ENCODE results near the gene KCNS1.

Gene KCNS1

GRCh38 chr20:45109634-45110033, 8.7 kb upstream of the KCNS1 start:
- no peak for DNase-seq (ENCODE audit: low read depth in 2 of 2)

DNA sequence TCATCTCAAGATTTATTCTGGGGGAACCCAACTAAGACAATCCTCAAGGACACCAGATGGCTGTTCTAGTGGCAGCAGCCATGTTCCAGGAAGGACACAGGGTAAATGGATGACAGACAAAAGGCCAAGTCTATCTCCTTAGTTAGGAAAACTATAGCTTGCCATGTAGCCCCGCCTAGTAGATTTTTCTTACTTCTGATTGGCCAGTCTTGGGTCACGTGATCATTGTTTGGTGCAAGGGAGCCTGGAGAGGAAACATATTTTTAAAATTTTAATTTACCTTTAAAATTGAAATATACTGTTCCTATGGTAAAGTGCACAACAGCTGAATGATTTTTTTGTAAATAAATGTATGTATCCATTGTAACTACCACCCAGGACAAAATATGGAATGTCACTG, 4.4 kb upstream of the KCNS1 start:
- no peak for DNase-seq (ENCODE audit: low read depth in 2 of 2)

DNA sequence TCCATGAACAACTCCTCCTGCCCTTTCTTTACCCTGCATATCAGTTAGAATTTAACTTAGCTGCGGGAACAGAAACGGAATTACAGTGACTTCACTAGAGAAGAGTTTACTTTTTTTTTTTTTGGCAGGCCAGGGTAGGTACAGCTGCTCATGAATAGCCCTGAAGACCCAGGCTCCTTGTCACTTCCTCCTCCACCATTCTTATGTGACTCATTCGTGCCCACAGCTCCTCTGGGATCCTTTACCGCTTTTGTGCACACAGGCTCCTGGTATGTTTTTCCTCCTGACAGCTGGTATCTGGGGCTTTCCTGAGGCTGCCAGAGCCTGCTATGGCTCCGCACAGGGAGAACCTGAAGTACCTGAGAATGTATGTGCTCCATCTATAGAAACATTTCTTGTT, 3.9 kb upstream of the KCNS1 start:
- no peak for DNase-seq (ENCODE audit: low read depth in 2 of 2)

GRCh38 chr20:45103072-45103471, 2.1 kb upstream of the KCNS1 start:
- DNase-seq (ENCODE audit: low read depth in 2 of 2), result no peak

DNA sequence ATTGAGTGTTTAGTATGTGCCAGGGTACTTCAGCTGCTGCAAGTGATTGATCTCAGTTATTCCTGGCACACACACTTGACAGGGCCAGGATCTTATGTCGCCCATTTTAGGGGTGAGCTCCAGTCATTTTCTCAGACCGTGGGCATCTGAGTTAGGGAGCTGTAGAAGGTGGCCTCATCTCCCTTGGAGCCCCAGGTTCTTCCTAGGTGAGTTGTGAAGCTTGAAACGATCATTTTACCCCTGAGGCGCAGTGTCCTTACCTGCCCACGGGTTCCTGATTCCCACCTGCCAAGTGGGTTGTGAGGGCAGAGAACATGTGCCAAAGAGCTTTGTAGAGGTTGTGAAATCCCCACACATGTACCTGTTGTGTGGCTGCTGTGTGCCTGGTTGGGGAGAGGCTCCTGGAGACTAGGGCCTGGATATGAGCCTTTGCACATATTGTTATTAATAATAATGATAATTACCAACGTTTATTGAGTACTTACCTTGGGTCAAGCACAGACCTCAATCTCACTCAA, 465 bp upstream of the KCNS1 start:
- no peak for DNase-seq (ENCODE audit: low read depth in 2 of 2)

DNA sequence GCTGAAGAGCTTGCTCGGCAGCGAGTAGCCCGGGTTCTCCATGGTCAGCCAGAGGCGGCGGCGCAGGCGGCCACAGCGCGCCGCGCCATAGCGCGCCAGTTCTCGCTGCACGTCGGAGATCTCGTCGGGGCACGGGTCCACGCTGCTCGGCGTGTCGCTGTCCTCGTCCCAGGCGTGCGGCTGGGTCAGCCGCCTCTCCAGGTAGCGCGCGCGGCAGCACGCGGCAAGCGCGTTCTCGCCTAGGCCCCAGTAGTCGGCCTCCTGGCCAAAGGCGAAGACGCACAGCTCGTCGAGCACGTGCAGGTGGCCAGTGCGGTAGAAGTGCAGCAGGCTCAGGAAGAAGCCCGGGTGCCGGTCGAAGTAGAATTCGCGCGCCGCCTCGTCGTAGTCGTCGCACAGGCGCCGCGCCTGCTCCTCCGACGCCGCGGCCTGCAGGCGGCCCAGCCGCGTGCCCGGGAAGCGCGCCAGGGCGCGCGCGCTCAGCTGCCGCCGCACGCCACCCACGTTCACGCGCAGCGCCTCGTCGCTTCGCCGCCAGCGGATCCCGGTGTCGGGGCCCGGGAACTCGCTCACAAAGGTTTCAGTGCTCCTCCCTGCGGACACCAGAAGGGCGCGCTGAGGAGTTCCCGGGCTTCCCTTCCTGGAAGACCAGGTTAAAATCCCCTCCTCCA, 2.7 kb downstream of the KCNS1 start:
- no peak for DNase-seq (ENCODE audit: low read depth in 2 of 2)

DNA sequence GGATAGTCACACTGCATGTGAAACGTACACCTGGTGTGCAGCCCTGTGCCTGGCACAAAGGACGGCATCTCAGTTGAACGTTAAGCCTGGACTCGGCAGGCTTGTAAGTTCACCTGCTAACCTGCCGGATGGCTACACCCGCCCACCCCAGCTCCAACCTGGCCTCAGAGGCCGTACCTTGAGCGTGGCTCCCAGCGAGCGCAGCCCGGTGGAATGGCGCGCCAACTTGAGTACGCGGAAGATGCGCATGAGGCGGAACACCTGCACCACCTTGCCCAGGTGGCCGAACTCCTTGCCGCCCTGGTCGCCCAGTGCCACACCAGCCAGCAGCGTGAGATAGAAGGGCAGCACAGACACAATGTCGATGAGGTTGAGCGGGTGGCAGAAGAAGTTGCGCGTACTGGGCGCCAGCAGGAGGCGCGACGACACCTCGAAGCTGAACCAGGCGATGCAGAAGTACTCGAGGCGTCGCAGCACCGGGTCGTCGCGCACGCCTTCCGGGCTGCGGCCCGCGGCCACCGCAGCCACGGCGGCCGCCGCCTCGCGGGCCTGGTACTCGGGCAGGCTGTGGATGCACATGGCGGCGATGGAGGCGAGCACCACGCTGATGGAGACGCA, 3.3 kb downstream of the KCNS1 start:
- no peak for DNase-seq (ENCODE audit: low read depth in 2 of 2)

GRCh38 chr20:45096781-45097180, 4.1 kb downstream of the KCNS1 start:
- no peak for DNase-seq (ENCODE audit: low read depth in 2 of 2)

DNA sequence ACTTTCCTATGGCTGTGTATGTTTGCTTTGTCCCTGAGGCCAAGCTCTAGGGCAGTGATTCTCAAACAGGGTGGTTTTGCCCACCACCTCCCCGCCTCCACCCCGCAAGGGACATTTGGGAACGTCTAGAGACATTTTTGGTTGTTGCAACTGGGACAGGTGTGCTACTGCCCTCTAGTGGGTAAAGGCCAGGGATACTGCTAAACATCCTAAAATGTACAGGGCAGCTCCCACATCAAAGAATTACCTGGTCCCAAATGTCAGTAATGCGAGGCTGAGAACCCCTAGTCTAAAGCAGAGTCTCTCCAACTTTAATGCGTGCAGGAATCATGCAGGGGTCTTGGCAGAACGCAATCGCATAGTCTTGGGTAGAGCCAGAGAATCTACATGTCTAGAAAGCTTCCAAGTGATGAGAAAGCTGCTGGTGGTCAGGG, 5.1 kb downstream of the KCNS1 start:
- peak in 1 of 2 experiments; percentile 21 for DNase-seq (ENCODE audit: low read depth in 2 of 2)

GRCh38 chr20:45094864-45095574, 5.9 kb downstream of the KCNS1 start:
- no peak for DNase-seq (ENCODE audit: low read depth in 2 of 2)

DNA sequence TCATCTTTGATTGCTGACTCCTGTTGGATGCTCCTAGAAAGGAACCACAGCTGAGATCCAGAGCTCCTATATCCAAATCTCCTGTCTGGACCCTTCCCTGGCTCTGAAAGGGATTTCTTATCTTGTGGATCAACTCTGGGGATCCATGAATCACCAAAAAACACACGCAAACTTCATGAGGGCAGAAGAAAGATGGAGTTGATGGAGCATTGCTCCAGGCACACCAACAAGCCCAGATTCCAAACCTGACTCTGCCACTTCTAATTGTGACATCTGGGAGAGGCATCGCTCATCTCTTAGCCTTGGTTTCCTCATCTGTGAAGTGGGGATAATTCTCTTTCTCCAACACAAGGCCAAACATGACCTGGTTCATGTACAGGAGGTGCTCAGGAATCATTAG, 6.7 kb downstream of the KCNS1 start:
- no peak for DNase-seq (ENCODE audit: low read depth in 2 of 2)

DNA sequence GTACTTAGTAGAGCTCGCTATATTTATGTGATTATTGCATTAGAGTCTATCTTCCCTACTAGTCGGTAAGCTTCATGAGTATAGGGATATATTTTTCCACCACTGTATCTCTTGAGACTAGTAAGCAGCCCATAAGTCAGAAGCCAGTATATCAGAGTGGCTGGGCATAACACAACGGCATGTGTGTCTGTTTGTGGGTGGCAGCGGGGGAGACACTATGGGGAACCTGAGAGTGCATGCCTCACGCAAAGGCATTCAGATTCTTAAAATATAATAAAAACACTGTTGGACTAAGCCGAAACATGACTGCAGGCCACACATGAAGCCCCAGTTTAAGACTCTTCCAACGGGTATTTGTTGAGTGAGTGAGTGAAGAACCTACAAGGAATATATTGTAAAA, 8.0 kb downstream of the KCNS1 start:
- no peak for DNase-seq (ENCODE audit: low read depth in 2 of 2)

GRCh38 chr20:45091366-45091765, 9.6 kb downstream of the KCNS1 start:
- DNase-seq (ENCODE audit: low read depth in 2 of 2), result no peak

GRCh38 chr20:45090481-45090880, 10.4 kb downstream of the KCNS1 start:
- no peak for DNase-seq (ENCODE audit: low read depth in 2 of 2)

- peak; percentile 85 to 86 for DNase-seq (ENCODE audit: low read depth in 2 of 2)
Observed at GRCh38 chr20:45088247-45088646, 12.7 kb downstream of the KCNS1 start.

DNA sequence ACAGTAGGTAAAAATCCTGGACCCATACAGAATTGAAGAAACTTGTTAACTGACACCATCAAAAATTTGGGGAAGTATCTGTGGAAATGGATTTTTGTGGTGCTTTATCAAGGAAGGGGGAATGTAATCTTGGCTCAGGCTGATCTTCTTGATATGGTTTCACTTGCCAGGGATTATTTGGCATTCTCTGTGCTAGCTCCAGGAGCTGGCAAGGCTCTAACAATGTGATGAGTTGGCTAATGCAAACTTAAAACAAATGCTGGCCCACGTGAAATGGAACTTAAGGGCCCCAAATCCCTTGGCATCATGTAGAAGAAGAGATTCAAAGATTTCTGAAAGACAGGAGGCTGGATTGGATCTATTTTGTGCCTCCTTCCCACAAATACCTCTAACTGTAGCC, 13.1 kb downstream of the KCNS1 start:
- peak in 1 of 2 experiments; percentile 26 for DNase-seq (ENCODE audit: low read depth in 2 of 2)

DNA sequence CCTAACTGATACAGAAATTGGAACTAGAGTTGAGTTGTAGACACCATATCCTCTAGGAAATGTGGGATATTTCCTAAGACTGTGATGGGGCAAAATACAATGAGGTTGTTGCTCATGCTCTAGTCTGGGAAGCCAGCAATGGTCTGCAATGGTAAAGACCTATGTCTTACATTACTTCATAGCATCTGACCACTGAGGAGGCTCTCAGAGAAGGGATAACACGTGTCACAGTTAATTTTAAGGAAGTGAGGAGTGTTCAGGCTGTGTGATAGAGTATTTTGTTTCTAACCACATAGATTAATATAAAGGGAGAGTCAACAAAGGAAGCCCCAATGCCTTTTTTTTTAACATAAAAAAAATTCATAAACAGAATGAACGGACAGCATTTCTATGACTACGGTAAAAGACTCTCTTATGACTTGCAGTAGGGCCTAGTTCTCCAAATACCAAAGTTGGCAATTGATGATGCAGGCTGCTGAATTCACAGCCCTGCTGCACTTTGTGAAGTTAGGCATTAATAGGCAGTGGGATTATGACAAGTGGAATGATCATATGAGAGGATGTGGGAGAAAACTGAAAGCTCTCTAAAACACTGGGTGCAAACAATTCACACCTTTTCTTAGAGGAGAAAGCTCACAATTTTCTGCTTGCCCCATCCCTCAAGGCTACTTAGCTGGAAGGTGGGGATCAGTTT, 13.7 kb downstream of the KCNS1 start:
- no peak for DNase-seq (ENCODE audit: low read depth in 2 of 2)

DNA sequence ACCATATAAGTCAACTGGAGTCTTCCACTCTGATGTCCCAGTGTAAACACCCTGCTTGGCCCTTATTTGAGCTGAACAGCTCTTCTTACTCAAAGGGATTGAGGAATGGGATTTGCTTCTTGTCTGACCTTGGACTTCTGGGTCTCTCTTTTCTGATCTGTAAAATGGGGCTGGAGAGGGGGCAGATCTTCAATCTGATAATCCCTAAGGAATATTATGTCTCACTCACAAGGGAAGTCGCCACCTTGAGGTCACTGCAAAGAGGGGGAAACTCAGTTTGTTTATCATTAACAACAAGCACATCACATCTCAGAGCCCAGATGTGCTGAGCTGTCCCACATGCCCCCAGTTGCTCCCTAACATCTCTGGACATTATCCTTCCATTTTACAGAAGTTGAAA, 15.1 kb downstream of the KCNS1 start:
- DNase-seq (ENCODE audit: low read depth in 2 of 2), result no peak

DNA sequence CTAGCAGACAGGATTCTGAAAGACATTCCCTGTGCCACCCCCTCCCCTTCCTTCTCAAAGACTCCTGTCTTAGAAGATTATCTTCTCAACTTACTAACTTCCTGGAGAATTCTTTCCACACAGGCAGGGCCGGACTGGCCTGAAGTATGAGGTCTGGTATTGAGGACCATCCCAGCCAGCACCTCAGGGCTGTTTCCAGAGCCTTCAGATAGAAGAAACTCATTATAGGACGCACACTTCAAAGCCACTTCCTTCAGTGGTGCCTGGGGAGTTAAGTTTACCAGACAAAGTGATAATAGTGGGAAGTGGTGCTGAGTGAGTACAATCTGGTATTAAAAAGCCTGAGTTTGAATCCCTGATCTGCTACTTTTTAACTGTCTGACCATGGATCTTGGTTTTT, 15.6 kb downstream of the KCNS1 start:
- no peak for DNase-seq (ENCODE audit: low read depth in 2 of 2)

GRCh38 chr20:45083127-45083526, 17.8 kb downstream of the KCNS1 start:
- no peak for DNase-seq (ENCODE audit: low read depth in 2 of 2)

DNA sequence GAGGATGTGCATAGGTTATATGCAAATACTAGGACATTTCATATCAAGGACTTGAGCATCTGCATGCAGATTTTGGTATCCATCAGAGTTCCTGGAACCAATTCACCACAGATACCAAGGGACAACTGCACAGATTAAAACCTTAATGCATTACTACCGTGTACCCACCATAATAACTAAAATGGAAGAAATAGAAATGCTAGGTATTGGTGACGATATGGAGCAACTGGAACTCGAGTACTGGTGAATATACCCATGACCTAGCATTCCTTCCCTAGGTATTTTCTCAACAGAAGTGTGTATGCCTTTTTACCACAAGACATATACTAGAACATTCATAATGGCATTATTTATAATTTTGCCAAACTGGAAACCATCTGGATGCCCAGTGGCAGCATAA, 18.5 kb downstream of the KCNS1 start:
- no peak for DNase-seq (ENCODE audit: low read depth in 2 of 2)

DNA sequence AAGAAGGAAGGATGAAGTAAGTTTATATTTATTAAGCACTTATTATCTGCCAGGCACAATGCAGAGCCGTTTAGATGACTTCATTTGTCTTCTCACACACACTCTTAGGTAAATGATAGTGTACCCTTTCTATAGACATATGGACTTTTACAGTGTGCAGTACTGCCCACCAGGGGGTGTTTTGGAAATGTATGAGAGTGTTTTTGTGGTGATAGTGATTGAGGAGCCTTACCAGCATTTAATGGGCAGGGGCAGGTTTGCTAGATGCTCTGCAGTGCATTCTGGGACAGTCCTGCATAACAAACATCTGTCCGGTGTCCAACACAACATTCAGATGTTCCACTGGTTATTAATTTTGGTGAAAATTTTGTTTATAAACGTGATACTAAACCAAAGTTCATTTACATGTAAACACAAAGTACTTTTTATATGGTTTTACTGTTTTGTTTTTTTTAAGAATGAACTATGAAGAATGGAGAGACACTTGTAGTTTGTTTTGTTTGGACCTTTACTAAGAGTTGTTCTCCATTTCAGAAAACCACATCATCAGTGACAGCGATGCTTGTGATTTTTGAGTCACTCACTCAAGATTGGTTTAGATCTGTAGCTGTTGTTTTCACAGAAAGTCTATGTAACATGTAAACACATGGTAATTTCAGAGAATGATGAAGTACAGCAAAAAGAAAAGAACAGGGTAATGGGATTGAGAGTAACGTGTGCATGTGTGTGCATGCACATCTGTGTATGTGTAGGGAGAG, 19.9 kb downstream of the KCNS1 start:
- DNase-seq (ENCODE audit: low read depth in 2 of 2), result no peak
